GM18861 (cell line): Measurements from ENCODE around the gene CHRD.
A peak's percentile ranks its signal among the peaks of the same experiment; 100 is the strongest.

ENCODE experiments used
- ATAC-seq: cut with Tn5 transposase; IDR thresholded peaks from one replicate; pipeline ENCODE4 v1.9.1; 2021; ENCODE audit not compliant: unreplicated experiment

Gene CHRD

GRCh38 chr3:184360929-184361531 lies 18.8 kb upstream of the CHRD start:
- peak; percentile 2 for ATAC-seq

DNA sequence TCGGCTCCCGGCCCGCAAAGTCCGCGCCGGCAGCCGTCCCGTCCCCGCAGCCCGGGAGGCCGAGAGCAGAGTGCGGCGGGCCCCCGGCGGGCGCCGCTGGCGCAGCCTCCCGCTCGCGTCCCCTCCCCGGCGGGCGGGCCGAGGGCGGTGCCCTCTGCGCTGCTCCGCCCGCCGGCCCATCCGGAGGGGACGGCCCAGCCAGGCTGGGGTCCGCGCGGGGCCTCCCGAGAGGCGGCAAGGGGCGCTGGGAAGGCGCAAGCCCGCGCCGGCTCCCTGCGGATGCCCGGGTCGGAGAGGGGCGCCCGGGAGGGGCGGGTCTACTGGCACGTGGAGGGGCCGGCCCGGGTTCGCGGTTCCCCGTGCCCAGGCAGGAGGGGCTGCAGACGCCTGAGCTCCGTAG lies 18.3 kb upstream of the CHRD start, which contains the start of the genes CLCN2 and POLR2H:
TSS of gene CLCN2 (minus strand) at position 74 of the 400 bp plus-strand sequence. CDS start 126 bp downstream, outside the sequence.
TSS of gene POLR2H (plus strand) at position 179 of the 400 bp plus-strand sequence. CDS start 1,783 bp downstream, outside the sequence.
- ATAC-seq = peak; percentile 31

DNA sequence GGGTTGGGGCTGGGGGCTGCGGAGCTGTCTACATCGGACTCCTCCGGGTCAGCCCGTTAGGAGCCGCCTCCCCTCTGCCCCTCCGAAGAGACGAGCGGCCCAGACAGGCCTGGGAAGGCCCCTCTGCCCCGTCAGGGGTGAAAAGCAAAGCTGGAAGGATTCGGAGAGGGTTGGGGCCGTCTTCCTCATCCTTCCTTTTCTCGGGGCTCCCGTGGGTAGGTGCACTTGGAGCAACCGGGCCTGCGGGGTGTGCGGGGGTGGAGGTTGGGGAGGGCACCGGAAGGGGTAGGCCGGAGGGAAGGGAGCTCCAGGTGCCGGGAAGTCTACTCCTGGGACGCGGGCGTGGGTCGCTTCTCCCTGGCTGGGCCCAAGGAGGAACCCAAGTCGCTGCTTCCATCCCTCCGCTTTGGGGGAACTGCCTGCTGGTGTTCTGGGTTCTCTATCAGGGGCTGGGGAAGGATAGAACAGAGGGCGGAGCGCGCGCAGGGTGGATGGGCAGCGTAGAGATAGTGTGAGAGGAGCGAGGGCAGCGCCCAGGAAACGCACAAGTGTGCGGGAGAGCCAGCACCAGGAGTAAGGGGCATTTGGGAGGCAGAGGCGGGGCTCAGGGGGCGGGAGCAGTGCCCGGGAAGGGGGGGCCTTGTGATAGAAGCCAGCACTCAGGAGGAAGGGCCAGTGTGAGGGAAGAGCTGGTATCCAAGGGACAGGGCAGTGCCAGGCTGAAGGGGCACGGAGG lies 17.8 kb upstream of the CHRD start:
- ATAC-seq = no peak

DNA sequence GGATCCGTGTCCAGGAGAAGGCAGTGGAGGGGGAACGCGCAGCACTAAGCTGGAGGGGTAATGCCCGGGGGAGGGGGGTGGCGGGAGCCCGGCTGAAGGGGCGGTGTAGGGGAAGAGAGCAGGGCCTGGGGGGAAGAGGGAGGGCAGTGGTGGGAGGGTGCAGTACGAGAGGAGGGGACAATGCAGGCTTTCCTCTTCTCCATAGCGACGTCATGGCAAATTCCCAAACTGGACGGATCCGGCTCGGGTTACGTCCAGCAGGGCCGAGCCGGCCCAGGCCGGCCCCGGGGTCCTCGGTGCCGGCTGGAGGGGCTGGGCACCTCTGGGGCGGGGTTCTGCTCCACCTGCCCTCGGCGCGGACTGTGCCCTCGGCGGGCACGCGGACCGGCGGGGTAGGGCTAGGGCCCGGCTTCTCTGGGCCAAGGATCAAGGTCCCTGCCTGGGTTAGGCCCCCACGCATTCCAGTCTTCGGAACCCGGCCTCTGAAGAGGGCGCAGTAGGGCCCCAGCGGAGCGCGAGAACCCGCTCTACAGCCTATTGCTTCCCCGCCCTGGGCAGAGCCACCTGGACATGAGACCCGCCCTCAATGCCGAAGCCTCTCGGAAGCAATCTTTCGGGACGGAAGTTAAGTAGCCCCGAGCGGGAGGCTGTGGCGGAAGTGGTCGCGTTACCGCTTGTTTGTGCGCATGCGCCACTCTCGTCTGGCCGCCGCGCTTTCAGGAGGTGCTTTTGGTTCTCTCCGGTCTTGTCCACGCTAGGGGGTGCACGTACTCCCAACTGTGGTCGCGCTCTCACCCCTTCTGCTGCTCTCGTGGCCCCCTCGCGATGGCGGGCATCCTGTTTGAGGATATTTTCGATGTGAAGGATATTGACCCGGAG lies 16.9 kb upstream of the CHRD start:
- peak; percentile 80 for ATAC-seq

DNA sequence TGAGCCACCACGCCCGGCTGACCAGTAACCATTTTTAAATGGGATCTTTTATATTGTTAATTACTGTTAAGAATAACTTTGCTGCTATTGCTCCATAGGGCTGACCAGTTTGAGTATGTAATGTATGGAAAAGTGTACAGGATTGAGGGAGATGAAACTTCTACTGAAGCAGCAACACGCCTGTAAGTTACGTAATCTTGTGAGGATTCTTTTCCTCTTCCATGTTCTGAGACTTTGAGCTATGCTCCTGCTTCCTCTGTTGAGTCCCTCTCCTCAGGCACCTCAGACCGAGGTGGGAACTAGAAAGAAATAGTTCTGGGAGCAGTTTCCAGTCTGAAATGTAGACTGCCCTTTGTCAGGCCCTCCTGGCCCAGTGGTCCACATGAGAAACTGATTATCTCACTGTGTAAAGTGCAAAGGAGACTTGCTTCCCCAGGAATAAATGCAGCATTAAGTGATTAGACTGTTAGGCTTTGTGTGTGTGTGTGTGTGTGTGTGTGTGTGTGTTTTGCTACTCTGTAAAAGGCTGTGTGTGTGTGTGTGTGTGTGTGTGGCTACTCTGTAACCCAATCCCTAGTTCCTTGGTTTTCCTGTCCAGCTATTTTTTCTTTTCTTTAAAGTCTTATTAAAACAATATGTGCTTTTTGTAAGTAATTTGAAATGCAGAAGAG lies 13.1 kb upstream of the CHRD start:
- ATAC-seq = no peak

DNA sequence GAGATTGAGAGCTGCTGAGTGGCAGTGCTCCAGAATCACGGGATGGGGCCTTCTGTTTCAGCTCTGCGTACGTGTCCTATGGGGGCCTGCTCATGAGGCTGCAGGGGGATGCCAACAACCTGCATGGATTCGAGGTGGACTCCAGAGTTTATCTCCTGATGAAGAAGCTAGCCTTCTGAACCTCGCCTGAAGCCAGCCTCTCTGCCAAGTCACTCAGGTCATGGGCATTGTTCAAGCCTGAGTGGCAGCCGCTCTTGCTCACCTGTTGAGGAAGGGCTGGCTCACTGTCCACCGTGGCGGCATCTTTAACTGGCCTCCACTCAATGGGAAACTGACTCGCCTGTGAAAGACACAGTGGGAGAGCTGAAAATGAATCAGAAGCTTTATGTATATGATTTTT lies 11.7 kb upstream of the CHRD start:
- no peak for ATAC-seq

GRCh38 chr3:184368586-184369183 lies 11.2 kb upstream of the CHRD start:
- no peak for ATAC-seq

DNA sequence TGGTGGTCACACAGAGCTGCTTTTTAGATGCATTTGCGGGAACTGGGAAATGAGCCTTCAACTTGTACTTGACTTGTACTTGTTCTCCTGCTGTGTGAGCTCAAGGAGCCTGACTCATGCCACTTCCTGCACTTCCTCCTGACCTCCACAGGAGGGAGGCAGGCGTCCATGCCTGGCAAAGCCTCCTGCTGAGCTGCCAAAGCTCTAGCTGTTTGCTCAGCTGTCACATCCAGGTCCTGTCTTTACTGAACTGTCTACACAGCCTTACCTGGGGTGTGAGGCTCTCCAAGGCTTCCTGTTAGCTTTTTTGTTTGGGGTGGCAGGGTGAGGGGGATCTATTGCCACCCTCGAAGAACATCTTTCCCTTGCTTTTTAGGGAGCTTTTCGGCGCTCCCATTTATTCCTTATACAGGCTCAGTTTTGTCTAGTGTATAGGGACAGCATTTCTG lies 8.3 kb upstream of the CHRD start:
- ATAC-seq = peak; percentile 89

DNA sequence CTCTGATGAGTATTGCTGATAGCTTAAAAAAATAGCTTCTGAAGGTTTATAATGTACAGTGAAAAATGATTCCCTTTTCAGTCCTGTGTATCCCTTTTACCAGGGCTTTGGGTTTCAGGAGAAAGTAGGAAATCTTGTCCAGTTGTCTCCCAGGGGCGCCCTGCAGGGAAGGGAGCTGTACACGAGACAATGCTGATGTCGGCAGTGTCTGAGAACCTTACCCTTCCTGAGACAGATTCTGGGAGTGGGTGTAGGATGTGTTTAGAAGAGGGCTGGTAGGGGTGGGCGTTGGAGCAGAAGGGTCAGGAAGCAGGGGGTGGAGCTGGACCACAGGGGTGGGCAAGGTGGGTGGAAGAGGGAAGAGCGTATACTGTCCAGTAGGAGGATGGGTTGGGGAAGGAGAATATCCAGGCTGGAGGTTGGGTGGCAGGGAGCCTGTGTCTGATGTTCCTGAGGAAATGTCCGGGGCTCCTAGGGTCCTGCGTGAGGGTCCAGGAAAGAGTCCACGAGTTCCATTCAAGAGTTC lies 7.5 kb upstream of the CHRD start:
- ATAC-seq = no peak

DNA sequence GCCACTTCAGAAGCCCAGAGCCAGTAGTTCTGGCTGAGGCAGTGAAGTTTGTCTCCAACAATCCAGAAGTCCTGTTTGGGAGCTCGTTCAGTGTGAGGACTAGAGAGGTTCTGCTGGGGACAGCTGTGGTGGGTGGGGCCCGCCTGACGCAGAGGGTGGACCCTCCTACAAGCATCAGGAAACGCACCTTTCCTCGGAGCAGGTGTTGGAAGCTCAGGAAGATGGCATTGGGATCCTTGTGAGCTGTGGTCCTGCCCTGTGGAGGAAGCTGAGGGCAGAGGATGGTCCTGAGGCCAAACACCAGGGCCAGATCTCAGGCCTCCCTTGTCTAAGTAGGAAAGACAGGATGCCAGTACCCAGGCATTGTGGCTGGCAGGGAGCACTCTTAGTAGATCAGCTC lies 6.9 kb upstream of the CHRD start:
- ATAC-seq = no peak

DNA sequence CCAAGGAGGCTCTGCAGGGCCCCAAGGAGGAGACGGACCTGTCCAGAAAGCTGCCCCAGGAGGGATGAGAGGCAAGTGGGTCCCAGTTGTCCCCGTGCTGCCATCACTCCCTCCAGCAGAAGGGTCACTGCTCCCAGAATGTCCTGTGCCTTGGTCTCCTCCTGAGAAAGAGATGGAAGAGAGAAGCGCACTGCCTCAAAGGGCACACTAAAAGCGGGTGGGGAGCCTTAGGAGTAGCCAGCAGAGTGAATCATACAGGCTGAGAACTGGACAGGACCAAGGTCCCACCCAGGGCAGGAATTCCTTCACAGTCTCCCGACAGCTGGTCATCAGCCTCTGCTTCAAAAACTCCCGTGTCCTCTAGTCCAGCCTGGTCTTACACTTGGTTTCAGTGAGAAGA lies 6.4 kb upstream of the CHRD start:
- ATAC-seq = no peak

GRCh38 chr3:184375747-184376461 lies 4.0 kb upstream of the CHRD start:
- ATAC-seq = no peak

- no peak for ATAC-seq
Observed at GRCh38 chr3:184377374-184377773, 2.5 kb upstream of the CHRD start.

DNA sequence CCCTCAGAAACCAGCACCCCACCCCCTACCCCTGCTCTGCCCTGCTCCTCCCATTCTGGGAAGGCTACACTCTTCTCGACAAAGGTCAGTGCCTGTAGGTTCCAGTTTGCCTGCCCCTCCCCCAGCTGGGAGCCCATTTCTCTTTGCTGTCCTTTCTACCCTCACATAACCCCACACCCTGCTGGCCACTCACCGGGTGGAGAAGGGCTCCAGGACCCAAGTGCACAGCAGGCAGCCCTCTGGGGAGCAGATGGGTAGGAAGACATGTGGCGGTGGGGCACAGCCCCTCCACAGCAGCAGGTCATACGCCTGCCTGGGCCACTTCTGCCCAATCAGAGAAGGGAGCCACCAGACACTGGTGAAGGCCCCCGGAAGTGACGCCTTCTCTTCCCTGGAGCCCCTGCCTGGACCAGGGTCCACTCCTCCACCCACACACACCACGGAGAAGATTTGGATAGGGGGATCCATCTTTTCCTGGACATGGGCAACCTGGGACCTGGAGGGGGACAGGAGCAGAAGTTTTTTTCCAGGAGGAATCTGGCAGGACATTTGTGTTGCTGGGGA lies 1.9 kb upstream of the CHRD start, which contains the start of gene THPO:
TSS of gene THPO (minus strand) at position 326 of the 564 bp plus-strand sequence. CDS start 1,948 bp downstream, outside the sequence.
- ATAC-seq = no peak

- ATAC-seq = no peak
Observed at GRCh38 chr3:184378651-184379357, 1.1 kb upstream of the CHRD start.

- ATAC-seq = no peak
Observed at GRCh38 chr3:184380185-184380626, 352 bp downstream of the CHRD start.

- ATAC-seq = no peak
Observed at GRCh38 chr3:184380627-184381260, 890 bp downstream of the CHRD start.
